GM18498 (cell line): ENCODE data around the gene MECP2.
A peak's percentile ranks its signal among the peaks of the same experiment; 100 is the strongest.

Experiments used
- ATAC-seq: cut with Tn5 transposase; IDR thresholded peaks from one replicate; pipeline ENCODE4 v1.9.1; 2021; ENCODE audit warnings: mild to moderate bottlenecking, moderate library complexity; ENCODE audit not compliant: unreplicated experiment

Gene MECP2

GRCh38 chrX:154039577-154039976, 57.9 kb downstream of the MECP2 start:
- no peak for ATAC-seq

DNA sequence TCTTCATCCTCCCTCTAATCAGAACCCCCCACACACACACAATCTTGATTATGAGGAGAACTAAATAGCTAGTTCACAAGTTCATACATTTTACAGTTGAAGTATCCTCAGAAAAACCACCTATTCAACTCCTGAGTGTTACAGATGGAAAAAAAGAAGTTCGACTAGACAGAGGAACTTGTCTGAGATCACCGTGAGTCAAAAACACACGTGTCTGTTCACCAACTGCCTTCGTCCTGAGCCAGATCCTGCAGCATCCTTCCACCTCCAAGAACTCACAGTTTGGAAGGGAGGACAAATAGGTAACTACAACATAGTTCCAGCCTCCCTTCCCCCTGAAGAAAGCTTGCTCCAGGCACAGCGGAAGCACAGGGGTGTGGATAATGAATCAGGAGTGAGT, 58.9 kb downstream of the MECP2 start:
- no peak for ATAC-seq

DNA sequence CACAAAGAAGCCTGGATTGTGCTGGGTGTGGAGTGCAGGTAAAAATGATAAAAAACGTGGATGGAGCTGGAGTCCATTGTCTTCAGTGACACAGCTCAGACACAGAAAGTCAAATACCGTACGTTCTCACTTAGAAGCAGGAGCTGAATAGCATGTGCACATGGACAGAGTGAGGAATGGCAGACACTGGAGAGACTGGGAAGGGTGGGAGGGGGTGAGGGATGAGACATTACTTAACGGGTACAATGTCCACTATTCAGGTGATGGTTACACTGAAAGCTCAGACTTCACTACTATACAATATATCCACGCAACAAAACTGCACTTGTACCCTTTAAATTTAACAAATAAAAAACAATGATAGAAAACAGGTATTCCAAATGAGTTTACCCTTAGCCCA, 59.8 kb downstream of the MECP2 start:
- no peak for ATAC-seq

- no peak for ATAC-seq
These were observed 61.0 kb downstream of the MECP2 start for GRCh38 chrX:154036513-154036912.

GRCh38 chrX:154033848-154034247, 63.7 kb downstream of the MECP2 start:
- no peak for ATAC-seq

GRCh38 chrX:154032653-154033052, 64.9 kb downstream of the MECP2 start:
- no peak for ATAC-seq

- no peak for ATAC-seq
These were observed 65.4 kb downstream of the MECP2 start for GRCh38 chrX:154032160-154032559.

DNA sequence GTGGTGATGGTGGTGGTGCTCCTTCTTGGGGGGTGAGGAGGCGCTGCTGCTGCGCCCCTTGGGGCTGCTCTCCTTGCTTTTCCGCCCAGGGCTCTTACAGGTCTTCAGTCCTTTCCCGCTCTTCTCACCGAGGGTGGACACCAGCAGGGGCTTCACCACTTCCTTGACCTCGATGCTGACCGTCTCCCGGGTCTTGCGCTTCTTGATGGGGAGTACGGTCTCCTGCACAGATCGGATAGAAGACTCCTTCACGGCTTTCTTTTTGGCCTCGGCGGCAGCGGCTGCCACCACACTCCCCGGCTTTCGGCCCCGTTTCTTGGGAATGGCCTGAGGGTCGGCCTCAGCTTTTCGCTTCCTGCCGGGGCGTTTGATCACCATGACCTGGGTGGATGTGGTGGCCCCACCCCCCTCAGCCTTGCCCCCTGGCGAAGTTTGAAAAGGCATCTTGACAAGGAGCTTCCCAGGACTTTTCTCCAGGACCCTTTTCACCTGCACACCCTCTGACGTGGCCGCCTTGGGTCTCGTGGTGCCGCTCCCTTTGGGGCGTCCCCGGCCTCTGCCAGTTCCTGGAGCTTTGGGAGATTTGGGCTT, 66.7 kb downstream of the MECP2 start:
- ATAC-seq, result no peak

DNA sequence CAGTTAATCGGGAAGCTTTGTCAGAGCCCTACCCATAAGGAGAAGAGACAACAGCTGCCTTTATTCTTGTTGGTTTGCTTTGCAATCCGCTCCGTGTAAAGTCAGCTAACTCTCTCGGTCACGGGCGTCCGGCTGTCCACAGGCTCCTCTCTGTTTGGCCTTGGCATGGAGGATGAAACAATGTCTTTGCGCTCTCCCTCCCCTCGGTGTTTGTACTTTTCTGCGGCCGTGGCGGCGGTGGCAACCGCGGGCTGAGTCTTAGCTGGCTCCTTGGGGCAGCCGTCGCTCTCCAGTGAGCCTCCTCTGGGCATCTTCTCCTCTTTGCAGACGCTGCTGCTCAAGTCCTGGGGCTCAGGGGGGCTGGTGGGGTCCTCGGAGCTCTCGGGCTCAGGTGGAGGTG, 67.3 kb downstream of the MECP2 start:
- ATAC-seq, result no peak

- ATAC-seq, result no peak
These were observed 68.1 kb downstream of the MECP2 start for GRCh38 chrX:154029439-154029838.

- ATAC-seq, result no peak
These were observed 68.9 kb downstream of the MECP2 start for GRCh38 chrX:154028502-154029184.

DNA sequence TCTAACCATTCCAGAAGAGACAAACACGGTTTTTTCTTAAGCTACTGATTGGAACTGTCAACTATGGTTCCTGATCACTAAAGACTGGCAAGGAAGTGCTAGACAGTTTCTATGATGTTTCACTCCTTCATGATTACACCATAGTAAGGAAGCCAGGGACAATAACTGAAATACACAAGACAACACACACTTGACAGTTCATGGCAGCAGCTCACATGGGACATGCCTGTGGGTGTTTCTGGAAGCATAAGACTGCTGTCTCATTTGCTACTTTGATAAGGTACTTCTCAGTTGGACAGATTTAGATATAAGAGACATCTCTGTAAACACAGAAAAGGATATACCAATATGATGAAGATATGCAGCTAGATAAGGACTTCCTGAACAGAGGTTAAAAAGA, 69.5 kb downstream of the MECP2 start:
- no peak for ATAC-seq

DNA sequence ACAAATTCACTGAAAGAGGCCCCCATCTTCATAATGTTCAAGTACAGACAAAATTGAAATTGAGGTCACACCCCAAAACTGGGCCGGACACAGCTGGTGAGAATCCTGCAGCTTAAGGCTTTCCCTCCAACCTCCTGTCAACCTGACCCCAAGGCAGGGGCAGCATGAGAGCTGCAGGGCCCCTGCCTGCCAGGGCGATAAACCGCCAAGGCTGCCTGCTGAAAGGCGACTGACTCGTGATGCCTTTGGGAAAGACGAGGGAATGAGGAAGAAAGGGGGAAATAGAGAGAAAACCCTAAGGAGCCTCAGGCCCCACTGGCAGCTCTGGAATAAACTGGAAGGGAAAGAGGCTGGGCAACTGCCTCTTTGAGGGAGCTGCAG, 70.5 kb downstream of the MECP2 start:
- no peak for ATAC-seq

GRCh38 chrX:154026136-154027021, 71.1 kb downstream of the MECP2 start:
- ATAC-seq, result no peak

DNA sequence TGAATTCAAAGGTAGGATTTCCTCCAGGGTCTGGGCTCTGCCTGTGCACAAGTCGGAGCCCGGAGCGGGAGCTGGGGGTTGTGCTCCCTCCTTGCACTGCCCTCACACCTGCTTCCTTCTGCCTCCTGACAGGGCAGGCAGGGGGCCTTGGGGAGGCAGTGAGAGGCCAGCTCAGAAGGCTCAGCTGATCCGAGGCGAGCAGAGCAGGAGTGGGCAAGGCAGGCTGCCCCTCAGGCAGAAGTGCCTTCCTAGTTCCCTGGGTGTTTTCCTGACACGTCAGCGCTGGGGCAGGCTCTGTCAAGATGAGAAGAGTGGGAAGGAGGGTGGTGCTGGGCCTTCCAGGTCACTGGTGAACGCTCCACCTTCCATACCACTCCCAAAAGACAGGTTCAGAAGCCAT, 72.3 kb downstream of the MECP2 start:
- ATAC-seq, result no peak

DNA sequence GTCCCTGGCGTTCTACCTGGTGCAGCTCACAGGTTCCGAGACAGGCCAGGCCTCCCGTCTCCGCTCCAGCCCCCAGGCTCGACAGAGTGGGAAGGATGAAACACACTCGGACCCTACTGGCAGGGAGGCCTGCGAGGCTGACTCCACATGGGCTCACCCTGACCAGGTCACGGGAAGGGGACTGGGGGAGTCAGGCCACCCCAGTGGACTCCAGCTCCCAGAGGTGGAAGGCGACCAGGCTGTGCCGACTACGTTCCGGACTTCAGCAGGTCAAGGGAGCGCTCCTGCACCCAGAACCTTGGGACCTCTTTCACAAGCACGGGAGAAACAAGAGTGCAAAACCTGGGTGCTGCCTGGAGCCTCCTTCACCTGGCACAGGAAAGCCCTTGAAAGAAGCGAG, 73.2 kb downstream of the MECP2 start:
- ATAC-seq, result no peak

- no peak for ATAC-seq
These were observed 74.1 kb downstream of the MECP2 start for GRCh38 chrX:154023276-154024000.

GRCh38 chrX:154022108-154022507, 75.4 kb downstream of the MECP2 start:
- ATAC-seq, result no peak

DNA sequence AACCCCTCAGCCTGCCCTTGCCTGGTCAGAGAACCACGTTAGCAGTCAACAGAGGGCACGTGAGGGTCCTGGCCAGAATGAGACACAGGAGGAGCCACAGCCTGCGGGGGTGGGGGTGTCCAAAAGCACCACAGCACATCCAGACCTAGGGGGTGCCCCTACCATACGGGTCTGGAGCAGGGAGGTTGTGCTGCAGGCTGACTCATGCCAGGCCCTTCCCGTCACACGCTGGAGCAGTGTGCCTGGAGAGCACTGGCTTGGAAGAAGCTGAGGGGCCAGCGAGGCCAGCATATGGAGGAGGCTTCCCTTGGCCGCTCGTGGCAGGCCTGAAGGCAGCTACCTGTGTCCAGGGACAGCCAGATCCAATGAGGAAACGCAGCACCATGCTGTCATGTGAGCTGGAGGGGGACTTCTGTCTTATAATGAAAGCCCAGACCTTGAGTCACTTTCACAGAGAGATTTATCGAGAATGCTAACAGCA, 76.3 kb downstream of the MECP2 start:
- no peak for ATAC-seq

DNA sequence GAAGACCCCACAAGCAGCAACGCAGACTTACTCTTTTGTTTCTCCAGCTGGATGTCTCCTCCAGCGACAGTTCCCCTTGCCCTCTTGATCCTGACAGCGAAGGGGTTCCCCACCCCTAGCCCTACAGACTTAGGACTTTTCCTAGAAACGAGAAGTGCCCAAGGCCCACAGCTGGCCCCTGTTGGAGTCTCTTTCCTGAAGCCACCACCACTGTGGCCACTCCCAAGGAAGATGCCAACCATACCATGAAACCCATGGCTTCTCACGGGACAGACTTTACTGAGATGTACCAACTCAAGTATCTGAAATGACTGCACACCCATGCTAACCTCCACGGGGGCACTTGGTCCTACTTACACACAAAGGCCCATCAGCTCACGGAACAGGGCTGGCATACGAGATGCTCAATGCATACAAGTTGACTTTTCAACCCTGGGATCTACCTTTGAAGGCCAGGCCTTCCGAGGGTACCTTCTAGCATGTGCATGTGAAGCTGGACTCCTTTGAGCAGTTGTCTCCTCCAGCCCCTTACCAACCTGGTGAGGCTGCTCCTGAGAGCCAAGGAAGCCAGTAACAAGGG, 76.9 kb downstream of the MECP2 start:
- peak; percentile 3 for ATAC-seq
